ENCODE data around the gene VIPR1. TPM values are rescaled to one million over a fixed set of nuclear protein-coding genes. Genes with fewer than 3 reads are reported as not detected.

The VIPR1 gene
- total and polyA plus RNA-seq, 4 donors: 2.3 to 41.8 (median 14.6) TPM

GRCh38 chr3:42493798-42494151 is 8.7 kb upstream of the VIPR1 start:
- DNase-seq (ENCODE audit: low spot score): peak; percentile 20

GRCh38 chr3:42495393-42495792 is 7.0 kb upstream of the VIPR1 start:
- peaks cover 0 to 1% (median 0%) of the 10 kb centered on the region in 4 donors for H3K27me3 ChIP-seq (ENCODE audit: control insufficient read depth in 4 of 4, insufficient read depth in 4 of 4, low read length in 3 of 4)
- peak; percentile 2 for DNase-seq (ENCODE audit: low spot score)

More at GRCh38 chr3:42493798-42494151, 8.7 kb upstream of the VIPR1 start:
- Histone ChIP-seq H3K4me1 (ENCODE audit: control insufficient read depth in 4 of 4, insufficient read depth in 4 of 4, low read length in 3 of 4) (no peaks in the 10 kb centered on the region), H3K27ac (ENCODE audit: low read depth in 1 of 2, low read length in 2 of 2) (no peak overlapping the region), H3K27me3 (ENCODE audit: control insufficient read depth in 4 of 4, insufficient read depth in 4 of 4, low read length in 3 of 4) (no peaks in the 10 kb centered on the region), H3K9me3 (ENCODE audit: control insufficient read depth in 4 of 4, low read length in 3 of 4) (no peaks in the 10 kb centered on the region), H3K9ac (ENCODE audit: low read depth in 1 of 2, low read length in 2 of 2) (no peak overlapping the region), H3K4me3 (ENCODE audit: low read depth in 1 of 3, low read length in 3 of 3) (no peak overlapping the region), H3K36me3 (ENCODE audit: control insufficient read depth in 4 of 4, insufficient read depth in 3 of 4, low read depth in 1 of 4, low read length in 3 of 4) (no peaks in the 10 kb centered on the region)
- WGBS: 94% methylated on average over 3 of the region's 3 CpGs
- TF ChIP-seq FOXA1 (IDR thresholded peaks at IDR 0.05): no peak
- no peak for TF ChIP-seq ATF3 (IDR thresholded peaks at IDR 0.05)
- no peak for TF ChIP-seq RAD21 (IDR thresholded peaks at IDR 0.05)
- no peak for TF ChIP-seq GABPA (IDR thresholded peaks at IDR 0.05 in 1 of 2, conservative IDR thresholded peaks at IDR 0.05 in 1 of 2)

GRCh38 chr3:42497009-42497731 is 5.3 kb upstream of the VIPR1 start:
- Histone ChIP-seq H3K36me3 (ENCODE audit: control insufficient read depth in 4 of 4, insufficient read depth in 3 of 4, low read depth in 1 of 4, low read length in 3 of 4) (no peaks in the 10 kb centered on the region), H3K4me1 (ENCODE audit: control insufficient read depth in 4 of 4, insufficient read depth in 4 of 4, low read length in 3 of 4) (peaks cover 2 to 11% (median 9%) of the 10 kb centered on the region in 4 donors), H3K27ac (ENCODE audit: low read depth in 1 of 2, low read length in 2 of 2) (no peak overlapping the region), H3K9me3 (ENCODE audit: control insufficient read depth in 4 of 4, low read length in 3 of 4) (no peaks in the 10 kb centered on the region), H3K9ac (ENCODE audit: low read depth in 1 of 2, low read length in 2 of 2) (no peak overlapping the region), H3K4me3 (ENCODE audit: low read depth in 1 of 3, low read length in 3 of 3) (no peak overlapping the region), H3K27me3 (ENCODE audit: control insufficient read depth in 4 of 4, insufficient read depth in 4 of 4, low read length in 3 of 4) (peaks cover 0 to 1% (median 0%) of the 10 kb centered on the region in 4 donors)
- DNase-seq (ENCODE audit: low spot score): peak; percentile 25
- WGBS: 73% methylated on average over 13 of the region's 13 CpGs
- TF ChIP-seq MAX (IDR thresholded peaks at IDR 0.05): no peak
- TF ChIP-seq TAF1 (conservative IDR thresholded peaks at IDR 0.05): no peak
- TF ChIP-seq REST (IDR thresholded peaks at IDR 0.05): no peak
- no peak for TF ChIP-seq FOXA1 (IDR thresholded peaks at IDR 0.05)
- TF ChIP-seq GABPA (IDR thresholded peaks at IDR 0.05 in 1 of 2, conservative IDR thresholded peaks at IDR 0.05 in 1 of 2): no peak
- TF ChIP-seq FOXA2 (IDR thresholded peaks at IDR 0.05): no peak
- no peak for TF ChIP-seq HNF4A (conservative IDR thresholded peaks at IDR 0.05)
- TF ChIP-seq YY1 (IDR thresholded peaks at IDR 0.05): no peak
- no peak for TF ChIP-seq RXRA (IDR thresholded peaks at IDR 0.05)
- TF ChIP-seq EGR1 (IDR thresholded peaks at IDR 0.05; ENCODE audit: low read depth in 2 of 2): no peak
- no peak for TF ChIP-seq ZBTB33 (IDR thresholded peaks at IDR 0.05)
- TF ChIP-seq RAD21 (IDR thresholded peaks at IDR 0.05): no peak
- TF ChIP-seq HNF4G (IDR thresholded peaks at IDR 0.05): no peak

More at GRCh38 chr3:42495393-42495792, 7.0 kb upstream of the VIPR1 start:
- no peak for TF ChIP-seq YY1 (IDR thresholded peaks at IDR 0.05)
- H3K36me3 ChIP-seq (ENCODE audit: control insufficient read depth in 4 of 4, insufficient read depth in 3 of 4, low read depth in 1 of 4, low read length in 3 of 4): no peaks in the 10 kb centered on the region
- H3K4me3 ChIP-seq (ENCODE audit: low read depth in 1 of 3, low read length in 3 of 3): no peak overlapping the region
- H3K27ac ChIP-seq (ENCODE audit: low read depth in 1 of 2, low read length in 2 of 2): no peak overlapping the region
- no peak overlapping the region for H3K9ac ChIP-seq (ENCODE audit: low read depth in 1 of 2, low read length in 2 of 2)
- no peaks in the 10 kb centered on the region for H3K4me1 ChIP-seq (ENCODE audit: control insufficient read depth in 4 of 4, insufficient read depth in 4 of 4, low read length in 3 of 4)
- H3K9me3 ChIP-seq (ENCODE audit: control insufficient read depth in 4 of 4, low read length in 3 of 4): no peaks in the 10 kb centered on the region
